ENCODE data around the gene ID3. TPM values are rescaled to one million over a fixed set of nuclear protein-coding genes. Genes with fewer than 3 reads are reported as not detected.

The ID3 gene
- total and polyA plus RNA-seq, 9 of the 15 experiments (the other 6 are each of a cell fraction or from before 2014, with no cell fraction given), result 6.8 to 59.8 (median 23.5) TPM

DNA sequence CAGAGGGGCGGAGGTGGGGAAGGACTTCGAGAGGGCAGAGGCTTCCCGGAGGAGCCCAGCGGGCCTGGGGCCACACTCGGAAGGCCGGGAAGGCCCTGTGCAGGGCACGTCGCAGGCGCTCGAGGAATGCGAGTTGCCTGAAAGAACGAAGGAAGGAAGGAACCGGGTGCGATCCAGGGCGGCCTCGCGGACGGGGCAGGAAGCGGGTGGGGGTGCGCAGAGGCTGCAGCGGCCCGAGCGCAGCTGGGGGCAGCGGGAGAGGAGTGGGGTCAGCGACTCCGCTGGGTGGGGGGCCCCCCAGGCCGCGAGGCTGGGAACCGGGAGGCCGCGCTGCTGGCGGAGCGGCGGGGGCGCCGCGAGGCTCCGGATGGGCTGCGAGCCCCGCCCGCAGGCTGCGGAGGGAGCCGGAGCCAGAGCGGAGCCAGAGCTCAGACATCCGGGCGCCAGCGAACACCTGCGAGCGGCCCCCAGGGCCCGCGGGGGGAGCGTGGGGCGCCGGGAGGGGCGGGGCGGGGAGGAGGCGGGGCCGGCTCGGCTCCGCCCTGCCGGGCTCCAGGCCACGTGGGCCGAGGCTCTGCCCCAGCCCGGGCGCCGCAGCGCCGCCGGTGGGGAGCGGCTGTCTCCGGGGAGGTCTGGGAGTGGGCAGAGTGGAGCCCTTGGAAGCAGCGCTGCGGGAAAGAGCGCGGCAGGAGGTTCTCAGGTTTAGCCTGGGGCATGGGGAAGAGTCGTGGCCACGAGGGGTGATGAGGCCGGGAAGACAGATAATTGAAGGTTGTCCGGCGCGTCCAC lies 4.6 kb downstream of the ID3 start (continued):
- no peak for TF ChIP-seq MYBL2 (IDR thresholded peaks at IDR 0.05; ENCODE audit: low read depth)
- TF ChIP-seq MYBL2 (CRISPR knock-in tag; IDR thresholded peaks at IDR 0.05; ENCODE audit: borderline replicate concordance), result no peak
- TF ChIP-seq, protein P1, sequence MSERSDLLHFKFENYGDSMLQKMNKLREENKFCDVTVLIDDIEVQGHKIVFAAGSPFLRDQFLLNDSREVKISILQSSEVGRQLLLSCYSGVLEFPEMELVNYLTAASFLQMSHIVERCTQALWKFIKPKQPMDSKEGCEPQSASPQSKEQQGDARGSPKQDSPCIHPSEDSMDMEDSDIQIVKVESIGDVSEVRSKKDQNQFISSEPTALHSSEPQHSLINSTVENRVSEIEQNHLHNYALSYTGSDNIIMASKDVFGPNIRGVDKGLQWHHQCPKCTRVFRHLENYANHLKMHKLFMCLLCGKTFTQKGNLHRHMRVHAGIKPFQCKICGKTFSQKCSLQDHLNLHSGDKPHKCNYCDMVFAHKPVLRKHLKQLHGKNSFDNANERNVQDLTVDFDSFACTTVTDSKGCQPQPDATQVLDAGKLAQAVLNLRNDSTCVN (CRISPR knock-in tag; IDR thresholded peaks at IDR 0.05), result no peak
- TF ChIP-seq PML (IDR thresholded peaks at IDR 0.05; ENCODE audit: low read length), result no peak
- TF ChIP-seq ETV1 (tag; conservative IDR thresholded peaks at IDR 0.05; ENCODE audit: low read depth), result no peak; the same call in 1 of the 2 replicates
- TF ChIP-seq GATAD2A (IDR thresholded peaks at IDR 0.05), result 0 out of 2 replicates have a peak, but pooled peaks have one; percentile 28
- no peak for TF ChIP-seq SRSF3 (IDR thresholded peaks at IDR 0.05; ENCODE audit: insufficient read depth, low read length)
- TF ChIP-seq KAT8 (IDR thresholded peaks at IDR 0.05; ENCODE audit: low read depth), result no peak
- TF ChIP-seq ZNF589 (CRISPR knock-in tag; IDR thresholded peaks at IDR 0.05; ENCODE audit: low read depth), result peak; percentile 85; the same call in 1 of the 2 replicates
- no peak for TF ChIP-seq E2F3 (CRISPR knock-in tag; IDR thresholded peaks at IDR 0.05)
- TF ChIP-seq PATZ1 (CRISPR knock-in tag; IDR thresholded peaks at IDR 0.05; ENCODE audit: borderline replicate concordance), result no peak
- no peak for TF ChIP-seq ZC3H11A (IDR thresholded peaks at IDR 0.05; ENCODE audit: low read depth, low read length)
- TF ChIP-seq EWSR1 (IDR thresholded peaks at IDR 0.05; ENCODE audit: borderline replicate concordance, low read depth, partially characterized antibody), result no peak
- no peak for TF ChIP-seq MTA3 (IDR thresholded peaks at IDR 0.05; ENCODE audit: borderline replicate concordance)
- TF ChIP-seq ESRRA (IDR thresholded peaks at IDR 0.05; ENCODE audit: borderline replicate concordance, low read depth), result peak; percentile 82; the same call in 1 of the 2 replicates
- 0 out of 4 replicates have a peak, but pooled peaks of 1 of the 2 experiments have one; percentile 37 for TF ChIP-seq TBL1XR1 (IDR thresholded peaks at IDR 0.05; ENCODE audit: low read length in 2 of 2)
- peak; percentile 97 for TF ChIP-seq CCNT2 (IDR thresholded peaks at IDR 0.05; ENCODE audit: borderline replicate concordance, extremely low read depth, insufficient read length, low read depth, low read length)
- peak; percentile 54 for TF ChIP-seq EP300 (IDR thresholded peaks at IDR 0.05; ENCODE audit: low read length)
- TF ChIP-seq ZBTB11 (CRISPR knock-in tag; IDR thresholded peaks at IDR 0.05), result peak in 1 of 3 experiments; percentile 26; a peak in 1 of 6 replicates
- no peak for TF ChIP-seq HMG20A (CRISPR knock-in tag; conservative IDR thresholded peaks at IDR 0.05)
- no peak for TF ChIP-seq SOX6 (IDR thresholded peaks at IDR 0.05)
